CD4-positive, alpha-beta T cell treated with Interleukin-4 for 4 hours (primary cell): ENCODE results near the gene FOLR3.
A peak's percentile ranks its signal among the peaks of the same experiment; 100 is the strongest.
"Not testable (repeated sequence)": the region's sequence is repeated elsewhere in the genome, so short reads cannot be mapped to it uniquely, and the experiment has no call there.

Experiments
- DNase-seq: peaks from one replicate; pipeline ENCODE4 v3.0.0-alpha.2; 2020

FOLR3 gene

GRCh38 chr11:72135473-72135872 lies at the start of gene FOLR3:
Gene FOLR3, plus strand, starts transcription at chr11:72135725. Its CDS starts 228 bp downstream, at chr11:72135953.
- not testable (repeated sequence) for DNase-seq

DNA sequence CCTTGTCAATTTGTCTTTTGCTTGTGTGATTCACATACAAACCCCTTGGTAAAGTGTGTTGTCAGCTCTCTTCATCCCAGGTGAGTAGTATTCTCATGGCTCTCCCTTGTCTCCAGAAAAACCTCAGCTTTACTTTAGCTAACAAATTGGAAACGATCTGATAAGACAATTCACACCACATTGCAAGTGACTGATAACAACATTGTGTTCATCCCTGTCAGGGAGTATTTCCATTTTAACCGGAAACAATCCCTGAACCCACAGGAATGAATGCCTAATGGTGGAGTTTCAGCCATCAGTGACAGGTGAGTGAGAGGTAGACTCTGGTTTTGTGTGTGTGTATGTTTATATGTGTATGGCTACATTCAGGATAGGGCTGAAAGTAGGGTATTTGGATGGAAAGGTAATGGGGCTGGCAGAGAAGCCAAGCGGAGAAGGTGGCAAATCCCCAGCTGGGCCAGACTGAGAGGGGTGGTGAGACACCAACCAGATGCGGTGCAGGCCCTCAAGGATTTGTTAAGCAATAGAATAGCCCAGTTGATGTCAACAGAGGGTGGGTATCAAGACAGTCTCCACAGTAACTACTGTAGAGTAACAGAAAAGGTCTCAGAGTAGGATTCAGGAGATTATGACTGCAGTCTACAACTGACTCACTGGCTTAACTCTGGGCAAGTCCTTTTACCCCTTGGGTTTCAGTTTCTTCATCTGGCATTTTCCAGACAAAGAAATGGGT lies 47.3 kb upstream of the FOLR3 start:
- DNase-seq = no peak

- DNase-seq = peak; percentile 67
Observed at GRCh38 chr11:72091292-72091691, 44.2 kb upstream of the FOLR3 start.

DNA sequence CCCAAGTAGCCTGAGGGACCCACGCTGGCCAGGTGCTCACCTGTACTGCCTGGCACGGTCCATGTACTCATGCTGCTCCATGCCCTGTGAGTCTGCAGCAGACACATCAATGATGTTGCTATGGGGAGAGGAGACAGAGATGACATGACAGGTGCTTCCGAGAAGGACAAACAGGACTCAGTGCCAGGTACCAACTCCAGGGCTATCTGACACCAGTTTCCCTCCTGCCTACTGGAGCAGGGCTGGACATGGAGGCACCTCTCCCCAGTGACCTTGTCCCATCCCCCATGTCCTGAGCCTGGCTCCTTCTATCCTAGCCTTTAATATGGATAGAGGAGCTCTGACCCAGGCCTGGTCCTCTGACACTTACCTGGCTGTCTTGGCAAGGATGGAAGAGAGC lies 36.8 kb upstream of the FOLR3 start:
- DNase-seq = no peak

GRCh38 chr11:72100009-72100408 lies 35.5 kb upstream of the FOLR3 start:
- no peak for DNase-seq

- no peak for DNase-seq
Observed at GRCh38 chr11:72100462-72100861, 35.1 kb upstream of the FOLR3 start.

GRCh38 chr11:72102162-72102561 lies 33.4 kb upstream of the FOLR3 start:
- DNase-seq = no peak

DNA sequence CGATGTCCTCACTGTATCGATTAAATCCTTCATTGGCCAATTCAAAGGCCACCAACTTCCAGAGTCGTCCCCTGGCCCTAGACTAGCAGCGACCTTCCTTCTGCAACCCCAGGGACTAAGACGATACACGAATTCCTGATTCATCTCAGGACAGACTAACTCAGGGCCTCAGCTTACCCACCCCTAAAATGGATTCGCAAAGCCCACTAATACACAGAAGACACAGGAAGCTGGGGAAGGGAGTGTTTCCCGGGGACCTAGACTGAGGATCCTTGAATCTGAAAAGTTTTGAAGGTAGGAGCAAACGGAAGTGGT lies 32.9 kb upstream of the FOLR3 start:
- no peak for DNase-seq

DNA sequence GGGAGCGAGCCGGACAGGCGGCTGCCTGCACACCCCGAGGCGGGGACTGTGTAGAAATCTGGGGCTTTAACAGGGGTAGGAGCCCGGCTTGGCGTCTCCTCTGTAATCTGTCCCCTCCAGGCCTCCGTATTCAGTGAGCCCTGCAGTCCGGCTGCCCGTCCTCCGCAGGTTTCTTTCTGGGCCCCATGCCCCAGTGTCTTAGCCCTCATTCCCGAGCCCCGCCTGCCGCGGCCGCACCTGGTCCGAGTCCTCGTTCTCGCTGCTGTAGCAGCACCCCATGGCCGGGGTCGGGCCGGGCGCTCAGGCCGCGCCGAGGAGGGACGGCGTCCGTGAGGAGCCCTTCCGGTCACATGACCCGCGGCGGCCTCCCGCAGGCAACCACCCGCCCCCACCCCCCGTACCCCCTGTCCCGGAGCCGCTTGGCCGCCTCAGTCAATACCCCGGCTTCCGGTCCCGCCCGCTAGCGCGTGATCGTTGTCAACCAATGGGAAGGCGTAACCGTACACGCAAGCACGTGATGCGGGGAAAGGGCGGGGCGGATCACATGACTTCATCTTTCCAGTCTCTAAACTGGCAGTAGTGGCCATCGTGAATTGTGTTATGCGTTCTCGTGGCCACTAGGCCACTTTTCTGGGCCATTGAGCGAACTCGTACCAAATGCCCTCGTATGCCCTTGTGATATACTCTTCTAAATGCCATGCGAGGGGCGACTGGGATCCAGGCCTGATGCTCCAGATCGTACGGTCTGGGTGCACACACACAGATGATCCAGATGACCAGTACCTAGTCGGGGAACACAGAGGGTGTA lies 32.4 kb upstream of the FOLR3 start, which contains the start of gene LAMTOR1:
TSS of gene LAMTOR1 (minus strand) at position 352 of the 808 bp plus-strand sequence. CDS start at position 279, 73 bp downstream.
- peak; percentile 97 for DNase-seq

GRCh38 chr11:72103754-72104167 lies 31.8 kb upstream of the FOLR3 start:
- DNase-seq = no peak

- no peak for DNase-seq
Observed at GRCh38 chr11:72105888-72106287, 29.6 kb upstream of the FOLR3 start, which contains the start of gene TOMT. Gene TOMT, plus strand, starts transcription at chr11:72105924. Its CDS starts 28 bp downstream, at chr11:72105952.

DNA sequence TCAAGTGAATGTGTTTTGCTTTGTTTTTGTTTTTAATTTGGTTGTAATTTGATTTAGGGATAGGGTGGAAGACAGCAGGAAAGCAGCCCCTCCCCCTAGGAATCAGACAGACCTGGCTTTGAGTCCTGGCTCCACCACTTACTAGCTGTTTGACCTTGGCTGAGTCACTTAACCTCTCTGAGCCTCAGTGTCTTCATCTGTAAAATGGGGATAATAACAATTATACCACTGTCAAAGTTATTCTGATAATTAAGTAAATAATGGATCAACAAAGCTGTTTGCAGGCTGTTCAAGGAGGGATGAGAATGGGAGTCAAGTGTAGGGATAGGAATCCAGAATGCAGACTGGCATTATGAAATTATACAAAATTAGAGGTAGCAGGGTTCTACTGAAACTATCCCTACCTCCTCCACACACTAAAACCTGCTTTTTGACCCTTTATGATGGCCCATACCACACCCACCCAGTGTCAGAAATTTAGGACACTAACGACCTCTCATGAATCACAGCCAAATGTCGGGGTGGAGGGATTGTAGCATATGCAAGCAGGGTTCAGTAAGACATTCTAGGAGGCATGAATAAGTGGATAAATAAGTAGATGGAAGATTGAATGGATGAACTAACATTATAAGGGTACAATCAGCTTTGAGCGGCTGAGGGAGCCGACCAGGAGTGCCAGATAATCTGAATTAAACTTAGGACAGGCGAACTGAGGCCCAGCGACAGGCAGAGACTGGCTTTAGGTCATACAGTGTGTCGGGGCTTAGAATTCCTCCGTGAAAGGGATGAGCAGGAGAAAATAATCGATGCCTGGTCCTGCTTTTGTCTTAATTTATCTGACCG lies 24.0 kb upstream of the FOLR3 start:
- DNase-seq = no peak

DNA sequence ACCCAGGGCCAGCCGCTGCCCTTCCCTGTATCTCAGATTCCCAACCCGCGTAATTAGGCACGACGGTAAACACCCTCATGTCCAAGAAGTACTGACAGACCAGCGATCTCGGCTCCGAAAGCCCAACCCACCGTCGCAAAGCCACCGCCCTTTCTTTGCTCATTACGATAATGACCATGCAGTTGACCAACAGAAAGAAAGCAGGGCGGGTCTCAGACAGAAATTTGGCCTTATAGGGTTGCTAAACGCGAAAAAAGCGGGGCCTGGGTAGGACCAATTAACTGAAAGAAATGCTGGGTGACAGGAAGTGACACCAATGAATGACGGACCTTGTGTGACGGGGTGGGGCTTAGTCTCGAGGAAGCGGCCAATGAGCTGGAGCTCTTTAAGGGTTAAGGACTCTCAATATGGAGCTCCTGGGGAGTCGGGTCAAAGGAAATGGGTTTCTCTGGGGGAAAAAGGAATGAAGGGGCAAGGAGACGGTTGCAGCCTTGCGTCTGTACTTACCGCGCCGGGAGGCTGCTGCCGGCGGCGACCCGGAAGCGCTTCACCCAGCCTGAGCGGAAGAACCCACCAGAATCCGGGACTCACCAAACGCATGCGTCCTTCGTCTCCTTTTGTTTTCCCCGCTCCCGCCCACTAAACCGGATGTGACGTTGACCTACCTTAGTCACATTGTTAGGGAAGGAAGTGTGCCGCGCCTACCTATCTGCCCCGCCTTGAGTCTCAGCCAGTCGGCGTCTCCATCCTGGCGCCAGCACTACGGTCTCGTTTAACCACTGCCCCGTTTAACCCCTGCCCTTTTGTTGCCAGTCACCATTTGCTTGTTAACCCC lies 23.2 kb upstream of the FOLR3 start, which contains the start of gene ANAPC15:
TSS of gene ANAPC15 (minus strand) at position 553 of the 835 bp plus-strand sequence. CDS start 1,419 bp downstream, outside the sequence.
- peak; percentile 99 for DNase-seq

GRCh38 chr11:72112978-72113808 lies 22.3 kb upstream of the FOLR3 start:
- no peak for DNase-seq

DNA sequence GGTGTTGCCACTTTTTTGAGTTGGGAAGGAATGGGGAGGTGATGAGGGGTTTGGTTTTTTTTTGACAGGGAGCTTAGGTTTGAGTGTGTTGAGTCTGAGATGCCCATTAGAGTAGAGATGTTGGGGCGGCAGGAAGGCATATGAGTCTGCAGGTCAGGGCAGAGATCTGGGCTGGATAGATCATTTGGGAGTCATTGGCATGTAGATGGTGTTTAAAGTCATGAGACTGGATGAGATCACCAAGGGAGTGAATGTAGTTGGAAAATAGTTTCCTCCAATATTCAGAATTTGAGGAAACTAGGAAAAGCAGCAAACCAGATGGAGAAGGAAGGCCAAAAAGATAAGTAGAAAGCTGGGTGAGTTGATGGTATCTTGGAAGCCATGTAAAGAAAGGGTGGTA lies 21.0 kb upstream of the FOLR3 start:
- DNase-seq = no peak

GRCh38 chr11:72116019-72116755 lies 19.3 kb upstream of the FOLR3 start:
- DNase-seq = no peak

- DNase-seq = no peak
Observed at GRCh38 chr11:72119198-72119597, 16.3 kb upstream of the FOLR3 start.

DNA sequence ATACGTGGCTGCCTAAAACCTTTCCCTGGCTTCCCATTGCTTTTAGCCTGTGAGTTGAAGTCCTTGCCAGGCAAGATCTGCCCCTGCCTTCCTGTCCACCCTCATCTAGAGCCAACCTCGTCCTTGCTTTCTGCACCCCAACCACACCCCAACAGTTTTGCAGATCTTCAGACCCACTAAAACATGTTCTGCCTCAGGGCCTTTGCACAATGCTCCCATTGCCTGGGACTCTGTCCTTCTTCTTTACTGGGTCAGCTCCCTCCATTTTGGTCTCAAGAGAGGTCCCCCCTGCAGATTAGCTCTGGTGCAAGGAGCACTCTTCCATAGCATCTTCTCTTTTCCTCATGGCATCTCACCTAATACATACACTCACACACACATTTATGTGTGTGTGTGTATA lies 14.6 kb upstream of the FOLR3 start:
- DNase-seq = no peak

- DNase-seq = no peak
Observed at GRCh38 chr11:72122607-72123006, 12.9 kb upstream of the FOLR3 start.

DNA sequence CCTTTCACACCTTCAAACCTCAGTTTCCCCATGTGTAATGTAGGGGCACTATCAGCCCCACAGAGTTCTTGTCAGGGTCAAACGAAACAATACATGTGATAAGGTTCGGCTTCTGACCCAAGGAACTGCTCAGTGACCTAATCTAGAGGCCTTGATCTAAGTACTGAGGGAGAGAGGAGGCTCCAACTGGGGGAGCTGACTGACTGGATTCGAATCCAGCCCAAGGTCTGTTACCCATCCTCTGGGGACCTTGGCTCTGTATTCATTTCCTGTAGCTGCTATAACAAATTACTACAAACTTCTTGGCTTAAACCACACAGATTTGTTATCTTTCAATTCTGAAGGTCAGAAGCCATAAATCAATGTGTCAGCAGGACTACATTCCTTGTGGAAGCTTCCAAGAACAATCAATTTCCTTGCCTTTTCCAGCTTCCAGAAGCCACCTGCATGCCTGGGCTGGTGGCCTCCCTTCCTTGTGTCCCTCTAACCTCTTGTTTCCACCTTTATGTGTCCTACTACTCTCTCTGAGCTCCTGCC lies 12.3 kb upstream of the FOLR3 start:
- DNase-seq = no peak
